ENCODE measurements around the gene SRRD. TPM values are rescaled to one million over a fixed set of nuclear protein-coding genes. Genes with fewer than 3 reads are reported as not detected.

Gene SRRD
- total RNA-seq, 1 experiment from 2014 or later: 25.1 TPM

GRCh38 chr22:26512149-26512793 lies 28.6 kb downstream of the SRRD start, which contains the start of gene TFIP11:
Gene TFIP11, minus strand, starts transcription at chr22:26512473. Its CDS starts 2,201 bp downstream, at chr22:26510272.
- ATAC-seq (peak; percentile 95), DNase-seq (ENCODE audit: low spot score) (peak; percentile 97)
- Mint-ChIP-seq H3K4me1 (peaks cover 21% of the 10 kb centered on the region), H3K9me3 (no peaks in the 10 kb centered on the region), H3K27ac (peak within 1 kb of the TSS; percentile 98), H3K36me3 (peaks cover 27% of the 10 kb centered on the region), H3K27me3 (ENCODE audit: low read depth) (no peaks in the 10 kb centered on the region), H3K4me3 (peak within 1 kb of the TSS; percentile 99)
- ChIA-PET POLR2A (interaction anchor here (0.6 to 1.1 kb wide), 3 partner anchors 9 to 1317 kb away, joined by 3 to 4 read pairs (median 3); no protein-coding TSS in a partner anchor), CTCF (interaction anchor here (0.6 to 1.3 kb wide), 6 partner anchors 10 to 157 kb away, joined by 3 to 15 read pairs (median 4); partner anchors contain the start of genes HPS4 and MIAT)
- TF ChIP-seq ZBTB21 (CRISPR knock-in tag; IDR thresholded peaks at IDR 0.05; ENCODE audit: borderline replicate concordance): 0 out of 2 replicates have a peak, but pooled peaks have one; percentile 34
- TF ChIP-seq GABPB1 (CRISPR knock-in tag; IDR thresholded peaks at IDR 0.05): peak; percentile 91
- TF ChIP-seq SP1 (CRISPR knock-in tag; conservative IDR thresholded peaks at IDR 0.05): peak; percentile 76
- no peak for TF ChIP-seq ZNF317 (CRISPR knock-in tag; IDR thresholded peaks at IDR 0.05; ENCODE audit: borderline replicate concordance, low read depth)
- TF ChIP-seq JUN (CRISPR knock-in tag; IDR thresholded peaks at IDR 0.05): peak; percentile 53; the same call in 1 of the 2 replicates
- TF ChIP-seq ZSCAN18 (CRISPR knock-in tag; IDR thresholded peaks at IDR 0.05): no peak
- TF ChIP-seq ARID4B (CRISPR knock-in tag; IDR thresholded peaks at IDR 0.05; ENCODE audit: borderline replicate concordance): peak; percentile 92; the same call in 1 of the 2 replicates
- TF ChIP-seq E2F5 (CRISPR knock-in tag; IDR thresholded peaks at IDR 0.05): 0 out of 2 replicates have a peak, but pooled peaks have one; percentile 37
- TF ChIP-seq ESRRA (CRISPR knock-in tag; IDR thresholded peaks at IDR 0.05; ENCODE audit: borderline replicate concordance): no peak
- peak; percentile 89 for TF ChIP-seq MAX (CRISPR knock-in tag; IDR thresholded peaks at IDR 0.05)
- peak; percentile 88 for TF ChIP-seq CREB1 (CRISPR knock-in tag; IDR thresholded peaks at IDR 0.05)
- no peak for TF ChIP-seq FOXJ3 (CRISPR knock-in tag; IDR thresholded peaks at IDR 0.05; ENCODE audit: borderline replicate concordance)
- TF ChIP-seq TCF7 (CRISPR knock-in tag; IDR thresholded peaks at IDR 0.05; ENCODE audit: low read depth): no peak
- peak; percentile 63 for TF ChIP-seq HMGXB4 (CRISPR knock-in tag; IDR thresholded peaks at IDR 0.05)
- TF ChIP-seq USF2 (CRISPR knock-in tag; IDR thresholded peaks at IDR 0.05): peak; percentile 52; the same call in 1 of the 2 replicates
- TF ChIP-seq CBFB (CRISPR knock-in tag; IDR thresholded peaks at IDR 0.05; ENCODE audit: low read depth): peak; percentile 84; the same call in 1 of the 2 replicates
- TF ChIP-seq KAT7 (CRISPR knock-in tag; IDR thresholded peaks at IDR 0.05; ENCODE audit: borderline replicate concordance): peak; percentile 83; the same call in 1 of the 2 replicates
- TF ChIP-seq ERG (CRISPR knock-in tag; IDR thresholded peaks at IDR 0.05): no peak
- peak; percentile 88; the same call in 1 of the 2 replicates for TF ChIP-seq FOXP1 (CRISPR knock-in tag; IDR thresholded peaks at IDR 0.05; ENCODE audit: borderline replicate concordance)
- TF ChIP-seq FOXP4 (CRISPR knock-in tag; IDR thresholded peaks at IDR 0.05): 0 out of 2 replicates have a peak, but pooled peaks have one; percentile 34
- peak; percentile 98 for TF ChIP-seq FOXK1 (CRISPR knock-in tag; IDR thresholded peaks at IDR 0.05)
- TF ChIP-seq ATF1 (CRISPR knock-in tag; IDR thresholded peaks at IDR 0.05): peak; percentile 53; the same call in 1 of the 2 replicates
